Measurements from ENCODE around the gene C4orf50. TPM values are rescaled to one million over a fixed set of nuclear protein-coding genes. Genes with fewer than 3 reads are reported as not detected.

The C4orf50 gene
- total RNA-seq, 1 experiment from 2014 or later: not detected

DNA sequence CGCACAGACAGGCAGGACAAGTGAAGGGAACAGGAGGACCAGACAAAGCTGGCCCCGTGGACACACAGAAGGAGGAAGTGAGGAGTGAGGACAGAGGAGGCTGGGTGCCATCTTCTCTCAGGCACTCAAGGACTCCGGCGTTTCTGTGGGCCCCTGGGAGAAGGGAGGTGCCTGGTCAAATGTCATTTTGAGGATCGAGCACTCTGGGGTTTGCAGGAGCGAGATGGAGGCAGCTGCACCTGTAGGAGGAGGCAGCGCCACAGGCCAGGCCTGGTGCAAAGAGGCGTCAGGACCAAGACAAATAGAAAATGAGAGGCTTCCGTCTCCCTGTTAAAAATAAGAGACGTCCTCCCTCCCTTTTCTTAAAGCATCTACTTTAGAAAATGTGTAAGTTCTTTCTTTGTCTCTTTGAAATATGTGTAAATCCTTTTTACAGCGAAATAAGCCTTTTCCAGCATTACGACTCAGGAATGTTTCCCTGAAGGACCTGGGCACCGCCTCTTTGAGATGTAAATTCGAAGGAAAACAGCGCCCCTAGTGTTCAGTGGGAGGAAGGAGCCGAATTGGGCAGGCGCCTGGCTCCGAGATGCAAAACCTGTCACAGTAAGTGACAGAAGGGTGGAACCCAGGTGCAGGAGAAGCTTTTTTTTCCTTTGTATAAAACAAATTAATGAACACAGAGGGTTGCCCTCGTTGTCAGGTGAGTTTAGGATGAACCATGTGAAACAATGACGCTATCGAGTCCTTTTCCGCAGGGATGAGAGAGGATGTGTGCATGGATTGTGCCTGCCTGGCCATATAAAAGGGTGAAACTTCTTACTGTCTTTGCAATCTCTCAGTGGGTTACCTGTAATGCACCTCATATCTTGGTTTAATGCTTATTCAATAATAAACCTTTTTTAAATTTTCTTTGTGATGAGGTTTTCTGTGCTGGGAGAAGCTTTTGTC, 1.4 kb upstream of the C4orf50 start:
- Histone ChIP-seq H3K9me2 (ENCODE audit: insufficient read depth) (no peaks in the 10 kb centered on the region), H3K27me3 (ENCODE audit: insufficient read depth, low read depth) (peaks cover 77% of the 10 kb centered on the region), H3F3A (ENCODE audit: insufficient read depth, low read depth) (no peaks in the 10 kb centered on the region), H3K27ac (no peak overlapping the region), H3K79me2 (ENCODE audit: low read depth) (no peaks in the 10 kb centered on the region), H3K4me3 (no peak overlapping the region), H2AFZ (no peak overlapping the region), H4K20me1 (ENCODE audit: insufficient read depth) (no peaks in the 10 kb centered on the region), H3K9me3 (ENCODE audit: insufficient read depth, low read depth) (no peaks in the 10 kb centered on the region), H3K4me2 (no peak overlapping the region), H3K36me3 (ENCODE audit: low read depth) (no peaks in the 10 kb centered on the region), H3K4me1 (replicated peaks; ENCODE audit: insufficient read depth) (no peaks in the 10 kb centered on the region)
- CTCF ChIA-PET: no interaction called here
- BruUV-seq (replicated peaks): no TSS peak
- no peak for TF ChIP-seq EZH2 (IDR thresholded peaks at IDR 0.05; ENCODE audit: low read depth)
- TF ChIP-seq CTCF (conservative IDR thresholded peaks at IDR 0.05): peak; percentile 81
- POLR2A ChIA-PET (ENCODE audit: unreplicated experiment): no interaction called here
- peak in 1 of 2 experiments; percentile 41 for DNase-seq
- intact Hi-C loops (cut with micrococcal nuclease; ENCODE audit: unreplicated experiment): no loop called here

- no peak for DNase-seq
- Histone ChIP-seq H3K4me3 (no peak overlapping the region), H3K27me3 (ENCODE audit: insufficient read depth, low read depth) (peaks cover 71% of the 10 kb centered on the region), H3K9me2 (ENCODE audit: insufficient read depth) (no peaks in the 10 kb centered on the region), H2AFZ (no peak overlapping the region), H3K4me1 (replicated peaks; ENCODE audit: insufficient read depth) (no peaks in the 10 kb centered on the region), H3K4me2 (no peak overlapping the region), H3K79me2 (ENCODE audit: low read depth) (no peaks in the 10 kb centered on the region), H3K36me3 (ENCODE audit: low read depth) (no peaks in the 10 kb centered on the region), H4K20me1 (ENCODE audit: insufficient read depth) (no peaks in the 10 kb centered on the region), H3K9me3 (ENCODE audit: insufficient read depth, low read depth) (no peaks in the 10 kb centered on the region), H3K27ac (no peak overlapping the region), H3F3A (ENCODE audit: insufficient read depth, low read depth) (no peaks in the 10 kb centered on the region)
- intact Hi-C loops (cut with micrococcal nuclease; ENCODE audit: unreplicated experiment): no loop called here
- no peak for TF ChIP-seq CTCF (conservative IDR thresholded peaks at IDR 0.05)
- TF ChIP-seq EZH2 (IDR thresholded peaks at IDR 0.05; ENCODE audit: low read depth): no peak
- no TSS peak for BruUV-seq (replicated peaks)
- ChIA-PET CTCF (no interaction called here), POLR2A (ENCODE audit: unreplicated experiment) (no interaction called here)
Observed at GRCh38 chr4:6017800-6018199, 431 bp downstream of the C4orf50 start.

GRCh38 chr4:6017030-6017429, 1.2 kb downstream of the C4orf50 start:
- H3K4me2 ChIP-seq: no peak overlapping the region
- H3K79me2 ChIP-seq (ENCODE audit: low read depth): no peaks in the 10 kb centered on the region
- H3K9me3 ChIP-seq (ENCODE audit: insufficient read depth, low read depth): no peaks in the 10 kb centered on the region
- no peak overlapping the region for H3K4me3 ChIP-seq
- no TSS peak for BruUV-seq (replicated peaks)
- H4K20me1 ChIP-seq (ENCODE audit: insufficient read depth): no peaks in the 10 kb centered on the region
- intact Hi-C loops (cut with micrococcal nuclease; ENCODE audit: unreplicated experiment): no loop called here
- H2AFZ ChIP-seq: no peak overlapping the region
- no peaks in the 10 kb centered on the region for H3K9me2 ChIP-seq (ENCODE audit: insufficient read depth)
- ChIA-PET POLR2A (ENCODE audit: unreplicated experiment) (no interaction called here), CTCF (no interaction called here)
- TF ChIP-seq CTCF (conservative IDR thresholded peaks at IDR 0.05): no peak
- TF ChIP-seq EZH2 (IDR thresholded peaks at IDR 0.05; ENCODE audit: low read depth): no peak
- no peaks in the 10 kb centered on the region for H3K36me3 ChIP-seq (ENCODE audit: low read depth)
- no peaks in the 10 kb centered on the region for H3K4me1 ChIP-seq (replicated peaks; ENCODE audit: insufficient read depth)
- H3K27me3 ChIP-seq (ENCODE audit: insufficient read depth, low read depth): peaks cover 65% of the 10 kb centered on the region
- H3K27ac ChIP-seq: no peak overlapping the region
- H3F3A ChIP-seq (ENCODE audit: insufficient read depth, low read depth): no peaks in the 10 kb centered on the region
- no peak for DNase-seq

Measured in PC-9 (cell line).